ENCODE measurements around the gene YAP1. TPM values are rescaled to one million over a fixed set of nuclear protein-coding genes. Genes with fewer than 3 reads are reported as not detected.

Gene YAP1
- polyA plus RNA-seq, 2 of the 4 experiments (the other 2 are of a cell fraction): 40.4 to 48.0 TPM

DNA sequence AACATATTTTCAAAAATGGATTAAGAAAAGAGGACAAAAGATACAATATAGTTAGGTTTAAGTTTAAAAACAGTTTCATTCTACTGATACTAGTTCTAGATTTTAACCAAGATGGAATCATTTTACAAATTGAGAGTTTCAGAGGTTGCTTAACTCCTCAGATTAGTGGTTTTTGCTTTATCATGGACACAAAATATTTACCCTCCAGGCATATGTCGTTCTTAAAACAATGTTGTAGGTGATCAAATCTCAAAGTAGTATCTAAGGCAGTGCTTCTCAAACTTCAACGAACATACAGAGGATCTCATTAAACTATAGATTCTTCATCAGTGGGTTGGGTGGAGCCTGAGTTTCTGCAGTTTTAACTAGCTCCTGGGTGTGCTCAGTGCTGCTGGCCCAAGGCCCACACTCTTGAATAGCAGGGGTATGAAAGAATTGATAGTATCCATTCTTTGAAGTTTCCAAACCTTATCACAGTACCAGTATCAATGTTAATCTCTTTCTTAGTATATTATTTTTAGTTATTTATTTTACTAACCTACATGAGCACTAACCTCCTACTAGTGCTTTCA is 48.0 kb downstream of the YAP1 start:
- FAIRE-seq: no peak
- no peaks in the 10 kb centered on the region for H3K9me3 ChIP-seq
- no peak for DNase-seq (ENCODE audit: low read depth in 1 of 2, low spot score in 1 of 2)
- peaks cover 45% of the 10 kb centered on the region for H3K4me1 ChIP-seq
- no peak for TF ChIP-seq HOXB5 (CRISPR knock-in tag; IDR thresholded peaks at IDR 0.05)
- no peak overlapping the region for H3K4me3 ChIP-seq
- 29% methylated on average over 2 of the region's 2 CpGs for WGBS (ENCODE audit: missing lambda C conversion rate)
- ChIA-PET POLR2A (no interaction called here), CTCF (no interaction called here)
- H3K27ac ChIP-seq: no peak overlapping the region
- H3K4me2 ChIP-seq: peak overlapping the region; percentile 36; the same call in 2 of the 3 replicates
- ATAC-seq: no peak

- no peak for TF ChIP-seq ESRRA (IDR thresholded peaks at IDR 0.05; ENCODE audit: borderline replicate concordance, low read length)
- no peak for TF ChIP-seq HOXB5 (CRISPR knock-in tag; IDR thresholded peaks at IDR 0.05)
- no peak for TF ChIP-seq HDAC2 (IDR thresholded peaks at IDR 0.05)
- TF ChIP-seq, protein P1, sequence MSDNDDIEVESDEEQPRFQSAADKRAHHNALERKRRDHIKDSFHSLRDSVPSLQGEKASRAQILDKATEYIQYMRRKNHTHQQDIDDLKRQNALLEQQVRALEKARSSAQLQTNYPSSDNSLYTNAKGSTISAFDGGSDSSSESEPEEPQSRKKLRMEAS (IDR thresholded peaks at IDR 0.05): no peak
- no peak for TF ChIP-seq CHD4 (IDR thresholded peaks at IDR 0.05; ENCODE audit: borderline replicate concordance)
- no peak for TF ChIP-seq CEBPB (IDR thresholded peaks at IDR 0.05)
- TF ChIP-seq MYC (IDR thresholded peaks at IDR 0.05; ENCODE audit: borderline replicate concordance, low read length): no peak
- no peak for TF ChIP-seq EHMT2 (IDR thresholded peaks at IDR 0.05; ENCODE audit: low read depth)
- TF ChIP-seq E2F6 (IDR thresholded peaks at IDR 0.05; ENCODE audit: borderline replicate concordance, low read depth): no peak
- no peak for TF ChIP-seq EP300 (IDR thresholded peaks at IDR 0.05)
- TF ChIP-seq POLR2A (IDR thresholded peaks at IDR 0.05; ENCODE audit: low read length): no peak
- TF ChIP-seq, protein P2, sequence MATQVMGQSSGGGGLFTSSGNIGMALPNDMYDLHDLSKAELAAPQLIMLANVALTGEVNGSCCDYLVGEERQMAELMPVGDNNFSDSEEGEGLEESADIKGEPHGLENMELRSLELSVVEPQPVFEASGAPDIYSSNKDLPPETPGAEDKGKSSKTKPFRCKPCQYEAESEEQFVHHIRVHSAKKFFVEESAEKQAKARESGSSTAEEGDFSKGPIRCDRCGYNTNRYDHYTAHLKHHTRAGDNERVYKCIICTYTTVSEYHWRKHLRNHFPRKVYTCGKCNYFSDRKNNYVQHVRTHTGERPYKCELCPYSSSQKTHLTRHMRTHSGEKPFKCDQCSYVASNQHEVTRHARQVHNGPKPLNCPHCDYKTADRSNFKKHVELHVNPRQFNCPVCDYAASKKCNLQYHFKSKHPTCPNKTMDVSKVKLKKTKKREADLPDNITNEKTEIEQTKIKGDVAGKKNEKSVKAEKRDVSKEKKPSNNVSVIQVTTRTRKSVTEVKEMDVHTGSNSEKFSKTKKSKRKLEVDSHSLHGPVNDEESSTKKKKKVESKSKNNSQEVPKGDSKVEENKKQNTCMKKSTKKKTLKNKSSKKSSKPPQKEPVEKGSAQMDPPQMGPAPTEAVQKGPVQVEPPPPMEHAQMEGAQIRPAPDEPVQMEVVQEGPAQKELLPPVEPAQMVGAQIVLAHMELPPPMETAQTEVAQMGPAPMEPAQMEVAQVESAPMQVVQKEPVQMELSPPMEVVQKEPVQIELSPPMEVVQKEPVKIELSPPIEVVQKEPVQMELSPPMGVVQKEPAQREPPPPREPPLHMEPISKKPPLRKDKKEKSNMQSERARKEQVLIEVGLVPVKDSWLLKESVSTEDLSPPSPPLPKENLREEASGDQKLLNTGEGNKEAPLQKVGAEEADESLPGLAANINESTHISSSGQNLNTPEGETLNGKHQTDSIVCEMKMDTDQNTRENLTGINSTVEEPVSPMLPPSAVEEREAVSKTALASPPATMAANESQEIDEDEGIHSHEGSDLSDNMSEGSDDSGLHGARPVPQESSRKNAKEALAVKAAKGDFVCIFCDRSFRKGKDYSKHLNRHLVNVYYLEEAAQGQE (IDR thresholded peaks at IDR 0.05): no peak
- H3K4me3 ChIP-seq: no peak overlapping the region
- WGBS (ENCODE audit: missing lambda C conversion rate): 90% methylated on average over 4 of the region's 4 CpGs
- FAIRE-seq (no peak), ATAC-seq (no peak), DNase-seq (ENCODE audit: low read depth in 1 of 2, low spot score in 1 of 2) (no peak)
- no peak overlapping the region for H3K27ac ChIP-seq
- no peaks in the 10 kb centered on the region for H3K9me3 ChIP-seq
- H3K4me2 ChIP-seq: no peak overlapping the region
- H3K4me1 ChIP-seq: peaks cover 19% of the 10 kb centered on the region; the same call in 2 of the 3 replicates
- ChIA-PET CTCF (no interaction called here), POLR2A (no interaction called here)
Measured at GRCh38 chr11:102163368-102163767, 53.1 kb downstream of the YAP1 start.

DNA sequence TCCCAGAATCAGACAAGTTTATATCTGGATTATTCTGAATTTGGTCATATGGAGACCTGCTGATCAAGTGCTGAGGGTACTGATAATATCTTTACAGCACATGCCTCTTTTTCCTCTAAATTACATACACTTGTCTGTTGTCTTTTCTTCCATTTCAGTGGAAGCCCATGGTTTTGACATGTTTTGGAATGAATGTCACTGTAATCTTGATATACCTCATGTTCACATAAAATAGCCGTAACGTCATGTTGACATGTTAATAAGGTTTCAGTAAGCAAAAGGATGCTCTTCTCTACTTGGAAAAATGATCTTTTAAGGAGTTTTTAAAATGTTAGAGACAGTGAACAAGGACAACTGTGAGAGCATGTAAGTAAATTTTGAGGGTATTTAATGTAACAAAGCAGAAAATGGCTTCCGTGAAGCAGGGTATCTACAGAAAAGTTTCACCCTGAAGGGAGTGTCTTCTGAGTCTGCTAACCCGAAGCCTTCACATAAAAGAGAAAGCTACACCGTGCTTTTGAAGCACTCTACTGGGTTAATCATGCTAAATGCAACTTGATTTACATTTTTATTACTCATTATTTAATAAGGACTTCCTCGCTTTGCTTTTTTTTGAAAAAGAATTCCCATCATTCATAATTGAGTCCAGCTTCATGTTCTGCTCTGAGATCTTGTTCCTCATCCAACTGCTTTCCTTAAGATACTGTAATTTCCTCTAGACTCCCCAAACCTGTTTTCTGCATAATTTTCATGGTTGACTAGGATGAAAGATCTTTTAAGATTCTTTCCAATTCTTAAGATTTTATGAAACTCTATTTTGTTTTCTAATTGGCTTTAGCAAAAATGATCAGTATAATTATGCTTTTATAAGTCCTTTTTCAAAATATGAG is 56.2 kb downstream of the YAP1 start:
- no peaks in the 10 kb centered on the region for H3K9me3 ChIP-seq
- H3K4me2 ChIP-seq: no peak overlapping the region
- no peak overlapping the region for H3K4me3 ChIP-seq
- no peak for TF ChIP-seq HOXB5 (CRISPR knock-in tag; IDR thresholded peaks at IDR 0.05)
- no peak for TF ChIP-seq ZFP36 (IDR thresholded peaks at IDR 0.05; ENCODE audit: borderline replicate concordance, partially characterized antibody)
- TF ChIP-seq CHD2 (IDR thresholded peaks at IDR 0.05; ENCODE audit: low read length, partially characterized antibody): no peak
- no peak for TF ChIP-seq JUN (IDR thresholded peaks at IDR 0.05)
- no peak for TF ChIP-seq RCOR1 (IDR thresholded peaks at IDR 0.05; ENCODE audit: low read depth, low read length)
- no peak for TF ChIP-seq EHMT2 (IDR thresholded peaks at IDR 0.05; ENCODE audit: low read depth)
- TF ChIP-seq CBX2 (IDR thresholded peaks at IDR 0.05; ENCODE audit: borderline replicate concordance, low read depth): no peak
- TF ChIP-seq SREBF2 (IDR thresholded peaks at IDR 0.05): no peak
- TF ChIP-seq BHLHE40 (IDR thresholded peaks at IDR 0.05; ENCODE audit: low read depth, low read length): no peak
- no peak for TF ChIP-seq EHF (CRISPR knock-in tag; IDR thresholded peaks at IDR 0.05)
- no peak for TF ChIP-seq TP53 (CRISPR knock-in tag; IDR thresholded peaks at IDR 0.05)
- TF ChIP-seq POLR2AphosphoS2 (conservative IDR thresholded peaks at IDR 0.05; ENCODE audit: low read length): no peak
- TF ChIP-seq, protein P3, sequence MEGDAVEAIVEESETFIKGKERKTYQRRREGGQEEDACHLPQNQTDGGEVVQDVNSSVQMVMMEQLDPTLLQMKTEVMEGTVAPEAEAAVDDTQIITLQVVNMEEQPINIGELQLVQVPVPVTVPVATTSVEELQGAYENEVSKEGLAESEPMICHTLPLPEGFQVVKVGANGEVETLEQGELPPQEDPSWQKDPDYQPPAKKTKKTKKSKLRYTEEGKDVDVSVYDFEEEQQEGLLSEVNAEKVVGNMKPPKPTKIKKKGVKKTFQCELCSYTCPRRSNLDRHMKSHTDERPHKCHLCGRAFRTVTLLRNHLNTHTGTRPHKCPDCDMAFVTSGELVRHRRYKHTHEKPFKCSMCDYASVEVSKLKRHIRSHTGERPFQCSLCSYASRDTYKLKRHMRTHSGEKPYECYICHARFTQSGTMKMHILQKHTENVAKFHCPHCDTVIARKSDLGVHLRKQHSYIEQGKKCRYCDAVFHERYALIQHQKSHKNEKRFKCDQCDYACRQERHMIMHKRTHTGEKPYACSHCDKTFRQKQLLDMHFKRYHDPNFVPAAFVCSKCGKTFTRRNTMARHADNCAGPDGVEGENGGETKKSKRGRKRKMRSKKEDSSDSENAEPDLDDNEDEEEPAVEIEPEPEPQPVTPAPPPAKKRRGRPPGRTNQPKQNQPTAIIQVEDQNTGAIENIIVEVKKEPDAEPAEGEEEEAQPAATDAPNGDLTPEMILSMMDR (IDR thresholded peaks at IDR 0.05): no peak
- H3K27ac ChIP-seq: no peak overlapping the region
- peaks cover 34% of the 10 kb centered on the region for H3K4me1 ChIP-seq
- DNase-seq (ENCODE audit: low read depth in 1 of 2, low spot score in 1 of 2) (no peak), FAIRE-seq (no peak), ATAC-seq (no peak)
- WGBS (ENCODE audit: missing lambda C conversion rate): 91% methylated on average over 6 of the region's 6 CpGs
- POLR2A ChIA-PET: no interaction called here
- CTCF ChIA-PET: interaction anchor here (1.1 to 1.4 kb wide), 2 partner anchors 25 to 76 kb away, joined by 3 read pairs; no protein-coding TSS in a partner anchor
